ENCODE measurements around the gene FAAP100. TPM values are rescaled to one million over a fixed set of nuclear protein-coding genes. Genes with fewer than 3 reads are reported as not detected.

Gene FAAP100
- total RNA-seq, 2 experiments from 2014 or later = 30.8 to 42.1 TPM

Other genes starting within 250 kb of the FAAP100 start
- not detected for gene BAHCC1, start 156.9 kb downstream of the FAAP100 start, total RNA-seq
- gene ACTG1, start 39.6 kb downstream of the FAAP100 start, total RNA-seq = 1,000 to 10,000 TPM; 4,611 to 5,328 TPM
- under 1 TPM; 0.22 to 0.33 TPM for gene FSCN2, start 24.0 kb downstream of the FAAP100 start, total RNA-seq
- gene NPLOC4, start 84.8 kb upstream of the FAAP100 start, total RNA-seq = 10 to 100 TPM; 91.3 to 98.2 TPM
- gene TSPAN10, start 84.8 kb upstream of the FAAP100 start, total RNA-seq = under 1 TPM; 0.75 to 0.89 TPM
- 10 to 100 TPM; 19.8 to 24.7 TPM for gene PDE6G, start 104.2 kb upstream of the FAAP100 start, total RNA-seq
- 10 to 100 TPM; 43.6 to 49.9 TPM for gene OXLD1, start 114.3 kb upstream of the FAAP100 start, total RNA-seq
- 10 to 100 TPM; 30.2 to 33.8 TPM for gene CCDC137, start 114.4 kb upstream of the FAAP100 start, total RNA-seq
- 10 to 100 TPM; 35.4 to 42.1 TPM for gene ARL16, start 131.4 kb upstream of the FAAP100 start, total RNA-seq
- 100 to 1,000 TPM; 121 to 128 TPM for gene HGS, start 131.7 kb upstream of the FAAP100 start, total RNA-seq
- gene MRPL12, start 151.0 kb upstream of the FAAP100 start, total RNA-seq = 10 to 100 TPM; 52.7 to 62.3 TPM
- gene SLC25A10, start 159.9 kb upstream of the FAAP100 start, total RNA-seq = 10 to 100 TPM; 29.2 to 32.4 TPM